Measurements from ENCODE around the gene LTB. TPM values are rescaled to one million over a fixed set of nuclear protein-coding genes. Genes with fewer than 3 reads are reported as not detected.

LTB gene
- total and polyA plus RNA-seq, 4 donors: 0.67 to 5.3 (median 1.5) TPM

DNA sequence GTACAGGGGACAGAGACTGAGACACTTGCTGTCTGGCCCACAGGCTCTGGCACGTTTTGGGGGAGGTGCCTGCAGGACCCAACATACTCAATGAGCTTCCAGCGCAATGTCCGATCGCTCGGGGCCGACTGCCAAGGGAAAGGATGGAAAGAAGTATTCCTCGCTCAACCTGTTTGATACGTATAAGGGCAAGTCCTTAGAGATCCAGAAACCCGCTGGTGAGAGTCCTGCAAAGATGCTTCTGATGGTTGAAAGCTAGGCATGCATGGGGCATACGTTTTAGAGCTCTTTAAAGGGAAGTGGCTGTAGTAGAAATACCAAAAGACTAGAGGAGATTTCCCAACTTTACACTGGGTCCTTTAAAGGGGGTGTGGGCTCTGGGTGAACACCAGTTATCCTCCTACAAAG, 40.5 kb upstream of the LTB start:
- H3K27ac ChIP-seq (ENCODE audit: low read depth in 1 of 2, low read length in 2 of 2): no peak overlapping the region
- TF ChIP-seq RXRA (IDR thresholded peaks at IDR 0.05): no peak
- TF ChIP-seq, protein P1, sequence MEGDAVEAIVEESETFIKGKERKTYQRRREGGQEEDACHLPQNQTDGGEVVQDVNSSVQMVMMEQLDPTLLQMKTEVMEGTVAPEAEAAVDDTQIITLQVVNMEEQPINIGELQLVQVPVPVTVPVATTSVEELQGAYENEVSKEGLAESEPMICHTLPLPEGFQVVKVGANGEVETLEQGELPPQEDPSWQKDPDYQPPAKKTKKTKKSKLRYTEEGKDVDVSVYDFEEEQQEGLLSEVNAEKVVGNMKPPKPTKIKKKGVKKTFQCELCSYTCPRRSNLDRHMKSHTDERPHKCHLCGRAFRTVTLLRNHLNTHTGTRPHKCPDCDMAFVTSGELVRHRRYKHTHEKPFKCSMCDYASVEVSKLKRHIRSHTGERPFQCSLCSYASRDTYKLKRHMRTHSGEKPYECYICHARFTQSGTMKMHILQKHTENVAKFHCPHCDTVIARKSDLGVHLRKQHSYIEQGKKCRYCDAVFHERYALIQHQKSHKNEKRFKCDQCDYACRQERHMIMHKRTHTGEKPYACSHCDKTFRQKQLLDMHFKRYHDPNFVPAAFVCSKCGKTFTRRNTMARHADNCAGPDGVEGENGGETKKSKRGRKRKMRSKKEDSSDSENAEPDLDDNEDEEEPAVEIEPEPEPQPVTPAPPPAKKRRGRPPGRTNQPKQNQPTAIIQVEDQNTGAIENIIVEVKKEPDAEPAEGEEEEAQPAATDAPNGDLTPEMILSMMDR (IDR thresholded peaks at IDR 0.05; ENCODE audit: low read depth, low read length, missing input control): no peak
- TF ChIP-seq NR2F2 (IDR thresholded peaks at IDR 0.05): no peak
- TF ChIP-seq TAF1 (conservative IDR thresholded peaks at IDR 0.05): no peak
- no peak for TF ChIP-seq GABPA (IDR thresholded peaks at IDR 0.05 in 1 of 2, conservative IDR thresholded peaks at IDR 0.05 in 1 of 2)
- TF ChIP-seq RAD21 (IDR thresholded peaks at IDR 0.05): no peak
- TF ChIP-seq, protein P2, sequence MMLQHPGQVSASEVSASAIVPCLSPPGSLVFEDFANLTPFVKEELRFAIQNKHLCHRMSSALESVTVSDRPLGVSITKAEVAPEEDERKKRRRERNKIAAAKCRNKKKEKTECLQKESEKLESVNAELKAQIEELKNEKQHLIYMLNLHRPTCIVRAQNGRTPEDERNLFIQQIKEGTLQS (IDR thresholded peaks at IDR 0.05): no peak
- TF ChIP-seq, protein P3, sequence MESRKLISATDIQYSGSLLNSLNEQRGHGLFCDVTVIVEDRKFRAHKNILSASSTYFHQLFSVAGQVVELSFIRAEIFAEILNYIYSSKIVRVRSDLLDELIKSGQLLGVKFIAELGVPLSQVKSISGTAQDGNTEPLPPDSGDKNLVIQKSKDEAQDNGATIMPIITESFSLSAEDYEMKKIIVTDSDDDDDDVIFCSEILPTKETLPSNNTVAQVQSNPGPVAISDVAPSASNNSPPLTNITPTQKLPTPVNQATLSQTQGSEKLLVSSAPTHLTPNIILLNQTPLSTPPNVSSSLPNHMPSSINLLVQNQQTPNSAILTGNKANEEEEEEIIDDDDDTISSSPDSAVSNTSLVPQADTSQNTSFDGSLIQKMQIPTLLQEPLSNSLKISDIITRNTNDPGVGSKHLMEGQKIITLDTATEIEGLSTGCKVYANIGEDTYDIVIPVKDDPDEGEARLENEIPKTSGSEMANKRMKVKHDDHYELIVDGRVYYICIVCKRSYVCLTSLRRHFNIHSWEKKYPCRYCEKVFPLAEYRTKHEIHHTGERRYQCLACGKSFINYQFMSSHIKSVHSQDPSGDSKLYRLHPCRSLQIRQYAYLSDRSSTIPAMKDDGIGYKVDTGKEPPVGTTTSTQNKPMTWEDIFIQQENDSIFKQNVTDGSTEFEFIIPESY (IDR thresholded peaks at IDR 0.05): no peak
- no peak for TF ChIP-seq EGR1 (IDR thresholded peaks at IDR 0.05; ENCODE audit: low read depth in 2 of 2)
- no peak for TF ChIP-seq YY1 (IDR thresholded peaks at IDR 0.05)
- TF ChIP-seq JUND (IDR thresholded peaks at IDR 0.05): no peak
- TF ChIP-seq, protein P4, sequence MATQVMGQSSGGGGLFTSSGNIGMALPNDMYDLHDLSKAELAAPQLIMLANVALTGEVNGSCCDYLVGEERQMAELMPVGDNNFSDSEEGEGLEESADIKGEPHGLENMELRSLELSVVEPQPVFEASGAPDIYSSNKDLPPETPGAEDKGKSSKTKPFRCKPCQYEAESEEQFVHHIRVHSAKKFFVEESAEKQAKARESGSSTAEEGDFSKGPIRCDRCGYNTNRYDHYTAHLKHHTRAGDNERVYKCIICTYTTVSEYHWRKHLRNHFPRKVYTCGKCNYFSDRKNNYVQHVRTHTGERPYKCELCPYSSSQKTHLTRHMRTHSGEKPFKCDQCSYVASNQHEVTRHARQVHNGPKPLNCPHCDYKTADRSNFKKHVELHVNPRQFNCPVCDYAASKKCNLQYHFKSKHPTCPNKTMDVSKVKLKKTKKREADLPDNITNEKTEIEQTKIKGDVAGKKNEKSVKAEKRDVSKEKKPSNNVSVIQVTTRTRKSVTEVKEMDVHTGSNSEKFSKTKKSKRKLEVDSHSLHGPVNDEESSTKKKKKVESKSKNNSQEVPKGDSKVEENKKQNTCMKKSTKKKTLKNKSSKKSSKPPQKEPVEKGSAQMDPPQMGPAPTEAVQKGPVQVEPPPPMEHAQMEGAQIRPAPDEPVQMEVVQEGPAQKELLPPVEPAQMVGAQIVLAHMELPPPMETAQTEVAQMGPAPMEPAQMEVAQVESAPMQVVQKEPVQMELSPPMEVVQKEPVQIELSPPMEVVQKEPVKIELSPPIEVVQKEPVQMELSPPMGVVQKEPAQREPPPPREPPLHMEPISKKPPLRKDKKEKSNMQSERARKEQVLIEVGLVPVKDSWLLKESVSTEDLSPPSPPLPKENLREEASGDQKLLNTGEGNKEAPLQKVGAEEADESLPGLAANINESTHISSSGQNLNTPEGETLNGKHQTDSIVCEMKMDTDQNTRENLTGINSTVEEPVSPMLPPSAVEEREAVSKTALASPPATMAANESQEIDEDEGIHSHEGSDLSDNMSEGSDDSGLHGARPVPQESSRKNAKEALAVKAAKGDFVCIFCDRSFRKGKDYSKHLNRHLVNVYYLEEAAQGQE (IDR thresholded peaks at IDR 0.05): no peak
- TF ChIP-seq FOXA2 (IDR thresholded peaks at IDR 0.05): no peak
- 78% methylated on average over 10 of the region's 10 CpGs for WGBS
- no peaks in the 10 kb centered on the region for H3K27me3 ChIP-seq (ENCODE audit: control insufficient read depth in 4 of 4, insufficient read depth in 4 of 4, low read length in 3 of 4)
- H3K36me3 ChIP-seq (ENCODE audit: control insufficient read depth in 4 of 4, insufficient read depth in 3 of 4, low read depth in 1 of 4, low read length in 3 of 4): peaks cover 15 to 42% (median 39%) of the 10 kb centered on the region in 4 donors
- H3K9ac ChIP-seq (ENCODE audit: low read depth in 1 of 2, low read length in 2 of 2): no peak overlapping the region
- H3K4me1 ChIP-seq (ENCODE audit: control insufficient read depth in 4 of 4, insufficient read depth in 4 of 4, low read length in 3 of 4): peaks cover 4 to 14% (median 7%) of the 10 kb centered on the region in 4 donors
- no peak overlapping the region for H3K4me3 ChIP-seq (ENCODE audit: low read depth in 1 of 3, low read length in 3 of 3)
- H3K9me3 ChIP-seq (ENCODE audit: control insufficient read depth in 4 of 4, low read length in 3 of 4): no peaks in the 10 kb centered on the region
- DNase-seq (ENCODE audit: low spot score): no peak

DNA sequence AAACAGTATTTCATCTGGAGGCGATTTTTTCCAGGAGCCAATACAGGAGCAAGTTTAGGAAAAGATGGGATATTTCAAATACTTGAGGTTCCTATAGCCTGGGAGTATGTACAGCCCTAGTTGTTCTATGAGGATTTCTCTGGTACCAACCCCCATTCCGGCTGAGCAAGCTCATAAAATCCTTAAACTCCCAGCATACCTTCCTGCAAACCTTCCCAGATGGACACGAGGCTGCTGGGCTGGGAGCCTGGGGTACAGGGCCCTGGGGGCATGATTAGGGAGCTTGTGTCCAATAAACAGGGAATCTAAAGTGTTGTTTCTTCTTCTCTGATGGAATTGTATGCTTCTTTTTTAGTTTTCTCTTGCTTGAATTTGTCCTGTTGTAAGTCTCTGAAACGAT, 39.8 kb upstream of the LTB start:
- H3K4me3 ChIP-seq (ENCODE audit: low read depth in 1 of 3, low read length in 3 of 3): peak overlapping the region in 2 of 3 donors; percentile 87 to 90
- peak overlapping the region in 1 of 2 donors; percentile 97 for H3K9ac ChIP-seq (ENCODE audit: low read depth in 1 of 2, low read length in 2 of 2)
- WGBS: 58% methylated on average over 4 of the region's 4 CpGs
- H3K4me1 ChIP-seq (ENCODE audit: control insufficient read depth in 4 of 4, insufficient read depth in 4 of 4, low read length in 3 of 4): peaks cover 4 to 14% (median 7%) of the 10 kb centered on the region in 4 donors
- peak overlapping the region in 1 of 2 donors; percentile 95 for H3K27ac ChIP-seq (ENCODE audit: low read depth in 1 of 2, low read length in 2 of 2)
- no peaks in the 10 kb centered on the region for H3K27me3 ChIP-seq (ENCODE audit: control insufficient read depth in 4 of 4, insufficient read depth in 4 of 4, low read length in 3 of 4)
- no peak for DNase-seq (ENCODE audit: low spot score)
- peaks cover 13 to 36% (median 32%) of the 10 kb centered on the region in 4 donors for H3K36me3 ChIP-seq (ENCODE audit: control insufficient read depth in 4 of 4, insufficient read depth in 3 of 4, low read depth in 1 of 4, low read length in 3 of 4)
- no peaks in the 10 kb centered on the region for H3K9me3 ChIP-seq (ENCODE audit: control insufficient read depth in 4 of 4, low read length in 3 of 4)
- TF ChIP-seq, protein P5, sequence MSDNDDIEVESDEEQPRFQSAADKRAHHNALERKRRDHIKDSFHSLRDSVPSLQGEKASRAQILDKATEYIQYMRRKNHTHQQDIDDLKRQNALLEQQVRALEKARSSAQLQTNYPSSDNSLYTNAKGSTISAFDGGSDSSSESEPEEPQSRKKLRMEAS (IDR thresholded peaks at IDR 0.05): no peak
- TF ChIP-seq, protein P1 (IDR thresholded peaks at IDR 0.05; ENCODE audit: low read depth, low read length, missing input control): no peak
- TF ChIP-seq EGR1 (IDR thresholded peaks at IDR 0.05; ENCODE audit: low read depth in 2 of 2) (no peak), RXRA (IDR thresholded peaks at IDR 0.05) (no peak), TAF1 (conservative IDR thresholded peaks at IDR 0.05) (no peak), RAD21 (IDR thresholded peaks at IDR 0.05) (no peak), GABPA (IDR thresholded peaks at IDR 0.05 in 1 of 2, conservative IDR thresholded peaks at IDR 0.05 in 1 of 2) (no peak), SP1 (IDR thresholded peaks at IDR 0.05) (no peak)
- TF ChIP-seq, protein P2 (IDR thresholded peaks at IDR 0.05): no peak
- TF ChIP-seq, protein P4 (IDR thresholded peaks at IDR 0.05): no peak

Data from liver (tissue), 9 donors.